ENCODE data around the gene GMPPA. TPM values are rescaled to one million over a fixed set of nuclear protein-coding genes. Genes with fewer than 3 reads are reported as not detected.

Gene GMPPA
- total and polyA plus RNA-seq, 8 donors, result 16.5 to 185 (median 32.5) TPM

DNA sequence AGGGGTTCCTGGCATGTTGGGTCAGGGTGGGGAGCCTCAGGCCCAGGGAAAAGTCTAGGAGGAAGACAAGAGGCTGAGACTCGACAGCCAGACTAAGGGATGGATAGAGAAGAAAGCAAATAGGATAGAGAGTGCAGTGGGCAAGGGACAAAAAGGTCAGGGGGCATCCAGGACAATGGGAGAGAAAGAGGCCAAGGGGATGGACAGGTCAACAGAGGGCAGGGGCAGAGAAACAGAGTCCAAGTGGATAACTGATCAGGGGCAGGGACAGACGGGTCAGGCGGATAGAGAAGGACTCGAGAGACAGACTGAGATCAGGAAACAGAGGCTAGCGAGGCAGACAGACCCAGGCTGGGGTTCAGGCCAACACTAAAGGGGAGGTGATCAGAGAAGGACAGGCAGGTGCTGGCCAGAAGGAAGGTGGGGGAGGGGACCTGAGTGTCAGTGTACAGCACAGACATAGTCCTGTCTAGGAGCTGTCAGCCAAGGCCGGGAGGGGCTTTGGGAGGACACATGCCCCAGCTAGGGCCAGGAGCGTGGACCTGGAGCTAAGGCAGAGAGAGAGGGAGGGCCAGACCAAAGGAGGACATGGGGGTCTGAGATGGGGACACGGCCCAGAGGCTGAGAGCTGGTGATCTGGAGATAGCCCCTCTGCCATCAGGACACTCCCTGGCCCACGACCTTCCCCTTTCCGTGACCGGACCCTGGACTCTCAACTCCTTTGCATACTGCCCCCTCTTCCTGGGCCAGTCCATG, 27.8 kb downstream of the GMPPA start:
- no peak for TF ChIP-seq EP300 (IDR thresholded peaks at IDR 0.05)
- no peak for TF ChIP-seq POLR2AphosphoS5 (IDR thresholded peaks at IDR 0.05)
- TF ChIP-seq, protein P1, sequence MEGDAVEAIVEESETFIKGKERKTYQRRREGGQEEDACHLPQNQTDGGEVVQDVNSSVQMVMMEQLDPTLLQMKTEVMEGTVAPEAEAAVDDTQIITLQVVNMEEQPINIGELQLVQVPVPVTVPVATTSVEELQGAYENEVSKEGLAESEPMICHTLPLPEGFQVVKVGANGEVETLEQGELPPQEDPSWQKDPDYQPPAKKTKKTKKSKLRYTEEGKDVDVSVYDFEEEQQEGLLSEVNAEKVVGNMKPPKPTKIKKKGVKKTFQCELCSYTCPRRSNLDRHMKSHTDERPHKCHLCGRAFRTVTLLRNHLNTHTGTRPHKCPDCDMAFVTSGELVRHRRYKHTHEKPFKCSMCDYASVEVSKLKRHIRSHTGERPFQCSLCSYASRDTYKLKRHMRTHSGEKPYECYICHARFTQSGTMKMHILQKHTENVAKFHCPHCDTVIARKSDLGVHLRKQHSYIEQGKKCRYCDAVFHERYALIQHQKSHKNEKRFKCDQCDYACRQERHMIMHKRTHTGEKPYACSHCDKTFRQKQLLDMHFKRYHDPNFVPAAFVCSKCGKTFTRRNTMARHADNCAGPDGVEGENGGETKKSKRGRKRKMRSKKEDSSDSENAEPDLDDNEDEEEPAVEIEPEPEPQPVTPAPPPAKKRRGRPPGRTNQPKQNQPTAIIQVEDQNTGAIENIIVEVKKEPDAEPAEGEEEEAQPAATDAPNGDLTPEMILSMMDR (IDR thresholded peaks at IDR 0.05), result no peak
- no peak for TF ChIP-seq POLR2A (IDR thresholded peaks at IDR 0.05)
- Histone ChIP-seq H3K4me1 (peaks cover 14 to 39% (median 29%) of the 10 kb centered on the region in 4 donors), H3K27me3 (peaks cover 0 to 98% (median 71%) of the 10 kb centered on the region in 3 donors), H3K27ac (no peak overlapping the region), H3K36me3 (no peaks in the 10 kb centered on the region), H3K9me3 (no peaks in the 10 kb centered on the region), H3K4me3 (no peak overlapping the region)
- WGBS, 5 donors, result 40 to 57% (median 55%) methylated on average over 9 to 11 of the region's 11 CpGs
- intact Hi-C loops (cut with DNase I; ENCODE audit: low total_unique reads), result loop anchor here (5.0 kb wide), 1 partner anchor 49 kb away; no protein-coding TSS in a partner anchor
- no peak for DNase-seq

DNA sequence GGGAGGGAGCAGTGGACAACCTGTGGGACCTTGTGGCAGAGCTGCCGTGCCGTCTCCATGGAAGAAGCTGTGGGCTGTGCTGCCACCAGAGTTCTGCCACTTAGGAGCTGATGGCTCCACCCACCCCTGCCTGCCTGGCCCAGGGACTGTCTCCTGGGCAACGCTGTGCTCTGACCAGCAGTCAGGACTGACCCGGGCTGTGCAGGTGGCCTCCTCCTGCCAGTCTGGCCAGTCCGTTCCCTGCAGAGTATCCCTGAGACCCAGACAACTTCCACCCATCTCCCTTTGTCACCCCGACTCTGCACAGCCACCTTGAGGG, 28.3 kb downstream of the GMPPA start:
- intact Hi-C loops (cut with DNase I; ENCODE audit: low total_unique reads), result loop anchor here (5.0 kb wide), 1 partner anchor 50 kb away; no protein-coding TSS in a partner anchor
- 15 to 27% (median 20%) methylated on average over 1 to 6 of the region's 6 CpGs for WGBS, 5 donors
- H3K36me3 ChIP-seq, result no peaks in the 10 kb centered on the region
- no peak overlapping the region for H3K4me3 ChIP-seq
- no peaks in the 10 kb centered on the region for H3K9me3 ChIP-seq
- DNase-seq, result peak; percentile 55 to 76
- TF ChIP-seq, protein P1 (IDR thresholded peaks at IDR 0.05), result no peak
- TF ChIP-seq POLR2AphosphoS5 (IDR thresholded peaks at IDR 0.05) (no peak), EP300 (IDR thresholded peaks at IDR 0.05) (no peak), POLR2A (IDR thresholded peaks at IDR 0.05) (no peak)
- peaks cover 12 to 34% (median 25%) of the 10 kb centered on the region in 4 donors for H3K4me1 ChIP-seq
- H3K27me3 ChIP-seq, result peaks cover 0 to 98% (median 68%) of the 10 kb centered on the region in 3 donors
- no peak overlapping the region for H3K27ac ChIP-seq

DNA sequence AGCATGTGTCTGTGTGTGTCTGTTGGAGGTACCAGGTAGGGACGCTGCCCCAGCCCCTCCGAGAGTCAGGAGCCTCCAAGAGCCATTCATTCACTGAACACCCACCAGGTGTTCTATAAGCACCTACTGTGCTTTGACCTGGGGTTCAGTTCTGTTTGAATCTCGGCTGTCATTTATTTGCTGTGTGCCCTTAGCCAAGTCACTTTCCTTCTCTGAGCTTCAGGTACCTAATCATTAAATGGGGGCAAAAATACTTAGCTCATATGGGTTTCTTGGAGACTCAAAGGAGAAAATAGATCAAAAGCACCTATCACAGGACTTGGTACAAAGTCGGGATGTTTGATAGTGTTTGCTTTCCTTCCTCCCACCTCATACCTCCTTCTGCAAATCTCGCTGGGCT, 28.8 kb downstream of the GMPPA start:
- TF ChIP-seq POLR2AphosphoS5 (IDR thresholded peaks at IDR 0.05) (no peak), POLR2A (IDR thresholded peaks at IDR 0.05) (no peak), EP300 (IDR thresholded peaks at IDR 0.05) (no peak)
- TF ChIP-seq, protein P1 (IDR thresholded peaks at IDR 0.05), result no peak
- DNase-seq, result no peak
- Histone ChIP-seq H3K27me3 (peaks cover 0 to 98% (median 64%) of the 10 kb centered on the region in 3 donors), H3K4me3 (no peak overlapping the region), H3K36me3 (no peaks in the 10 kb centered on the region), H3K9me3 (no peaks in the 10 kb centered on the region), H3K4me1 (peaks cover 8 to 30% (median 20%) of the 10 kb centered on the region in 4 donors), H3K27ac (no peak overlapping the region)
- WGBS, 5 donors, result 41 to 57% (median 50%) methylated on average over 5 of the region's 5 CpGs
- intact Hi-C loops (cut with DNase I; ENCODE audit: low total_unique reads), result loop anchor here (5.0 kb wide), 1 partner anchor 50 kb away; no protein-coding TSS in a partner anchor

DNA sequence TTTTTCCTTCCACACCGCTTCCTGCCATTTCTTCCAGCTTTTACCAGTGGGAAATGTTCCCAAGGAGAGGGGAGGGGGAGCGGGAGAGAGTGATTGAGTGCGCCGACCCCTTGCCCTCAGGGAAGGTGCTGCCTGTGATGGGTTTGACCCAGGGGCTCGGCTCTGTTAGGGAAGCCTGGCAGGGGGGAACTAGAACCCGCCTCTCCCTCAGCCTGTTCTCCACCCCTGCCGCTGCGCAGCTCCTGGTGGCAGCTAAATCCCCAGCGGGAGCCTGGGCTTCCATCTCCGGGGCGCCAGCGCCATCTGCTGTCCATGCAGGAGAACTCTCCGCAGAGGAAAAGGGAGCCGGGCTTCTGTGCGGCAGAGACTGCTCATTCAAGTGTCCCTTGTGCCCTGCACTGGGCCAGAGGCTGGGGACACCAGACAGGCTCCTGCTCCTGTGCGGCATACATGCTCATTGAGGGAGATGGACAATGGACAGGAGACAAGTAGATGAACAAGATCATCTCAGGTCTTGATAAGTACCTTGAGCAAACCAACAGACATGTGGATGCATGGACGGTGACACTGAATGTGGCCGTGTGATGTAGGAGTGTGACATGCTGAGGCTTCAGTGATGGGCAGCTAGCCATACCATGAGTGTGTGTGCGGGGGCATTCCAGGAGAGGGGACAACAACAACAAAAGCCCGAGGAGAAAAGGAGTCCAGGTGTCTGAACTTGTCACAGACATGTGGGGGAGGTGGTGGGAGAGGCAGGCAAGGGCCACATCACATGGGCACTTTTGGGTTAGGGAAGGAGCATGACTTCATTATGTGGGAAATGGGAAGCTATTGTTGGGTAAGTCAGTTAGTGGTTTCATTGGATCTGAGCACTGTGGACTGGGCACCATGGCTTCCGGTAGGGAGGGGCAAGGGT, 31.6 kb downstream of the GMPPA start:
- Histone ChIP-seq H3K27me3 (peaks cover 0 to 77% (median 44%) of the 10 kb centered on the region in 3 donors), H3K4me1 (peaks cover 0 to 19% (median 11%) of the 10 kb centered on the region in 4 donors), H3K27ac (no peak overlapping the region), H3K36me3 (no peaks in the 10 kb centered on the region), H3K4me3 (peak overlapping the region in 1 of 4 donors; percentile 14), H3K9me3 (no peaks in the 10 kb centered on the region)
- peak; percentile 85 to 95 for DNase-seq
- WGBS, 5 donors, result 12 to 18% (median 14%) methylated on average over 18 to 21 of the region's 21 CpGs
- intact Hi-C loops (cut with DNase I; ENCODE audit: low total_unique reads), result loop anchor here (5.0 to 10.0 kb wide), 2 partner anchors 38 to 126 kb away; no protein-coding TSS in a partner anchor
- peak in 1 of 3 donors; percentile 58 for TF ChIP-seq POLR2AphosphoS5 (IDR thresholded peaks at IDR 0.05)
- TF ChIP-seq, protein P1 (IDR thresholded peaks at IDR 0.05), result peak in 6 of 7 experiments; percentile 62 to 98 (median 94)
- no peak for TF ChIP-seq POLR2A (IDR thresholded peaks at IDR 0.05)

Data from stomach (tissue), 9 donors.